ENCODE data around the gene PRKD3. TPM values are rescaled to one million over a fixed set of nuclear protein-coding genes. Genes with fewer than 3 reads are reported as not detected.
"Not testable (repeated sequence)": the region's sequence is repeated elsewhere in the genome, so short reads cannot be mapped to it uniquely, and the experiment has no call there.

Gene PRKD3
- total RNA-seq, 4 donors from 2014 or later, result 39.0 to 57.3 (median 54.4) TPM

- Histone ChIP-seq H3K4me1 (peaks cover 0 to 15% (median 4%) of the 10 kb centered on the region in 4 donors), H3K36me3 (peaks cover 0 to 3% (median 0%) of the 10 kb centered on the region in 3 donors), H3K27me3 (no peaks in the 10 kb centered on the region), H3K27ac (no peak overlapping the region), H3K9me3 (no peaks in the 10 kb centered on the region), H3K4me3 (no peak overlapping the region)
- no peak for DNase-seq (ENCODE audit: low spot score in 2 of 2)
- TF ChIP-seq POLR2A (IDR thresholded peaks at IDR 0.05), result no peak
- no peak for TF ChIP-seq CTCF (IDR thresholded peaks at IDR 0.05)
- TF ChIP-seq EP300 (IDR thresholded peaks at IDR 0.05), result no peak
Measured at GRCh38 chr2:37297632-37298031, 27.0 kb downstream of the PRKD3 start.

- WGBS, 2 donors, result 78 to 85% methylated on average over 1 of the region's 1 CpG
Measured at GRCh38 chr2:37295469-37296073, 29.1 kb downstream of the PRKD3 start.

GRCh38 chr2:37294858-37295257 is 29.8 kb downstream of the PRKD3 start:
- not testable (repeated sequence) for H3K9me3 ChIP-seq; H3K4me3 ChIP-seq; H3K27me3 ChIP-seq; DNase-seq (ENCODE audit: low spot score in 2 of 2); H3K27ac ChIP-seq; H3K4me1 ChIP-seq
- 94 to 97% methylated on average over 2 of the region's 2 CpGs for WGBS, 2 donors
- peaks cover 0 to 17% (median 0%) of the 10 kb centered on the region in 3 donors for H3K36me3 ChIP-seq

More at GRCh38 chr2:37295469-37296073, 29.1 kb downstream of the PRKD3 start:
- no peak for TF ChIP-seq EP300 (IDR thresholded peaks at IDR 0.05)
- H3K27me3 ChIP-seq, result no peaks in the 10 kb centered on the region
- no peak overlapping the region for H3K4me3 ChIP-seq
- no peaks in the 10 kb centered on the region for H3K9me3 ChIP-seq
- H3K4me1 ChIP-seq, result no peaks in the 10 kb centered on the region
- H3K27ac ChIP-seq, result no peak overlapping the region
- H3K36me3 ChIP-seq, result peaks cover 0 to 10% (median 0%) of the 10 kb centered on the region in 3 donors
- no peak for DNase-seq (ENCODE audit: low spot score in 2 of 2)

GRCh38 chr2:37291680-37292079 is 33.0 kb downstream of the PRKD3 start:
- H3K36me3 ChIP-seq, result peaks cover 0 to 44% (median 0%) of the 10 kb centered on the region in 3 donors
- WGBS, 2 donors, result 92% methylated on average over 2 of the region's 2 CpGs
- H3K27ac ChIP-seq, result no peak overlapping the region
- TF ChIP-seq CTCF (IDR thresholded peaks at IDR 0.05) (no peak), EP300 (IDR thresholded peaks at IDR 0.05) (no peak), POLR2A (IDR thresholded peaks at IDR 0.05) (no peak)
- no peak overlapping the region for H3K4me3 ChIP-seq
- no peaks in the 10 kb centered on the region for H3K4me1 ChIP-seq
- H3K27me3 ChIP-seq, result no peaks in the 10 kb centered on the region
- no peaks in the 10 kb centered on the region for H3K9me3 ChIP-seq
- DNase-seq (ENCODE audit: low spot score in 2 of 2), result no peak

GRCh38 chr2:37287966-37288365 is 36.7 kb downstream of the PRKD3 start:
- peaks cover 0 to 62% (median 0%) of the 10 kb centered on the region in 3 donors for H3K36me3 ChIP-seq
- 96 to 98% methylated on average over 2 of the region's 2 CpGs for WGBS, 2 donors

GRCh38 chr2:37284381-37284780 is 40.3 kb downstream of the PRKD3 start:
- H3K36me3 ChIP-seq, result peaks cover 0 to 76% (median 11%) of the 10 kb centered on the region in 3 donors
- no peak overlapping the region for H3K27ac ChIP-seq
- no peaks in the 10 kb centered on the region for H3K27me3 ChIP-seq
- TF ChIP-seq CTCF (IDR thresholded peaks at IDR 0.05), result no peak
- no peak for TF ChIP-seq EP300 (IDR thresholded peaks at IDR 0.05)
- TF ChIP-seq POLR2A (IDR thresholded peaks at IDR 0.05), result no peak
- no peak for DNase-seq (ENCODE audit: low spot score in 2 of 2)
- no peaks in the 10 kb centered on the region for H3K4me1 ChIP-seq
- no peak overlapping the region for H3K4me3 ChIP-seq
- no peaks in the 10 kb centered on the region for H3K9me3 ChIP-seq

More at GRCh38 chr2:37287966-37288365, 36.7 kb downstream of the PRKD3 start:
- no peak overlapping the region for H3K4me3 ChIP-seq
- TF ChIP-seq CTCF (IDR thresholded peaks at IDR 0.05), result no peak
- no peaks in the 10 kb centered on the region for H3K9me3 ChIP-seq
- no peak for DNase-seq (ENCODE audit: low spot score in 2 of 2)
- no peaks in the 10 kb centered on the region for H3K27me3 ChIP-seq
- H3K27ac ChIP-seq, result no peak overlapping the region
- no peaks in the 10 kb centered on the region for H3K4me1 ChIP-seq
